ENCODE data around the gene CCR3.

CCR3 gene

DNA sequence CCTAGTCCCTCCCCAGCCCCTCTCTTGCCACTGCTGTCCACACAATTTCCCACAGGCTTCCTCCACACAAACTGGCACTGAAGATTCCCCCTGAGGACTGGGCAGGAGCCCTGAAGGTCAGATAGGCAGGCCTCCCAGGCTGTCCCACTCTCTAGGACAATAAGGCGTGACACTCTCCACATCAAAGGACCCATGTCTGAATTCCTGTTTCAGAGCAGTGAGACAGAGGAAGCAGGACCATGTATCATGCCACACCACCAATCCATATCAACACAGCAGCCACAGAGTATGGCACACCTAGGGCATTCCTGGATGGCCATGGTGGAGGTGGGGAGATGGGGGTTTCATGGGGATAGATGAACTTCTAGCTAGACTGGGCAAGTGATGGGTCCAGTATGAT lies 20.3 kb upstream of the CCR3 start:
- DNase-seq: no peak

DNA sequence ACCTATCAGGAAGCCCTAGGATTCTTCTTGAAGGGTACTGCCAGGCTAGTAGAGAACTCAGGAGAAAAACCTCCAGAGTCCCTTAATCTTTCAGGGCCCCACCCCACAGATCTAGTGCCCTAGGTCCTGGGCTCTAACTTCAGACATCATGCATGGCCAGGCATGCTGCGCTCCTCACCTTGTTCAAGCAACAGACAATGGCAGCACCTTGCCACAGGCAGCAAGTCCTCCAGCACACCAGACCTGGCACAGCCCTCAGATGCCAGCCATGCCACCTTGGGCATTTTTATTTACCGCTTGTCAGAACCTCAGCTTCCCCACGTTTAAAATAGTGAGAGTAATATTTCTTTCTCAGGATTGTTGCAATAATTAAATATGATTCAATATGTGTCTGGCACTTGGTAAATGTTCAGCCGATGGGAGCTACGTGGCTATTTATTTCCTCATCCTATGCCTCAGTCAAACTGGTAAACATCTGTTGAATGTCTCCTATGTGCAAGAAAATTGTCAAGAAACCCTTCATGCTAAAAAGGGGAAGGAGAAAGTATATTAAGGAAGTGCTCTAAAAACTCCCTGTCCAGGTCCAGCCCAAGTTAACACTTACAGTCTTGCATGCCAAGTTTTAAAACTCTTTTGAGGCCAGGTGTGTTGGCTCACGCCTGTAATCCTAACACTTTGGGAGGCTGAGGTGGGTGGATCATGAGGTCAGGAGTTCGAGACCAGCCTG lies 19.7 kb upstream of the CCR3 start:
- DNase-seq: peak; percentile 65 to 89 (median 83)

DNA sequence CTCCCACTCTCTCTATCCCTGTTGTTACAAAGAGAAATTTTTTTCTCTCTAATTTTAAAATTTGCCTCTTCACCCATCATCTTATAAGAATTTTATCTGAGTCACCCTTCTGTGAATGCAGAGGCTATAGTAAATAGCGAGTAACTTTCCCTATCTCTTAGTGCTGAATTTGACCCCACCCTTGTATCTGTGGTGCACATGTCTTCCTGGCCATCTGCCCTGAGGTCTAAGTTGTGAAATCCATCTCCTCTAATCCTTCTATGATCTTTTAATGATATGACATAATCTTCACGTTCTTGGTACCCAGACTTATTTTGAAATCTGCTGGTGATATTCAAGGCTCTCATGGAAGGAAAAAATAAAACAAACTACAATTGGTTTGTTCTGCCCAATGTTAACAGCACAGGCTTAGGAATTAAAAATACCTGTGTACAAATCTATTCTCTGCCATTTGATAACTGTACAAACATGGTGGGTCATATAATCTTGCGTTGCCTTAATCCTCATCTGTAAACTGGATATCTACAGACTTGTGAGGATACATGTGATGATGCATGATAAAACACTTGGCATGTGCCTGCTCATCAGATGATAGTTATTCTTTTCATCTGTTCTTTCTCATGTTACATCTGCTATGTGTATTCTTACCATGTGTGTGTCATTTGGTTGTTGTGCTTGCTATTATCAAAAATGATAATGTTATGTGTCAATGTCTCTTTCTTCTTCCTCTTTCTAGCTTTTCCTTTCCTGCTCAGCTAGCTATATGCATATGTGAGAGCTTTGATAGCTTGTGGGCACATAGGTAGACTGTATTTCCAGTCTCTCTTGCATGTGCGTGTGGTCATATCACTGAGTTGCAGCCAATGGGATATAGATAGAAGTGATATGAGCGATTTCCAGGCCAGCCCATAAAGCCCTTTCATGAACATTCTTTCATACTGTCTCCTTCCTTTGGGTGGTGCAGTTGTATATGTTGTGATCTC lies 13.7 kb upstream of the CCR3 start:
- DNase-seq: peak in 1 of 3 donors; percentile 28

DNA sequence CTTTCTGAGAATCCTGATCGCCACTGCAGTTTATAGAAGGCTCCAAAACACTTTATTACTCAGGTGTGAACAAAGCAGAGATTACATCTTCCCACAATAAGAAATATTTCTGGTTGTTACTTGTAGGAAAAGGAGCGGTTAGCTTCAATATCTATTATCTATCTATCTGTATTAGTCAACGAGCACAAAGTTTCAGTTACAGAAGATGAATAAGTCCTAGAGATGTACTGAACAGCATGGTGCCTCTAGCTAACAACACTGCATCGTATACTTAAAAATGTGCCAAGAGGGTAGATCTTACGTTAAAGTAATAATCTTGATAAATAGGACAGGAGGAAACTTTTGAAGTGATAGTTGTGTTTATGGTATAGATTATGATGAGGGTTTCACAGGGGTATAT lies 10.9 kb upstream of the CCR3 start:
- no peak for DNase-seq

DNA sequence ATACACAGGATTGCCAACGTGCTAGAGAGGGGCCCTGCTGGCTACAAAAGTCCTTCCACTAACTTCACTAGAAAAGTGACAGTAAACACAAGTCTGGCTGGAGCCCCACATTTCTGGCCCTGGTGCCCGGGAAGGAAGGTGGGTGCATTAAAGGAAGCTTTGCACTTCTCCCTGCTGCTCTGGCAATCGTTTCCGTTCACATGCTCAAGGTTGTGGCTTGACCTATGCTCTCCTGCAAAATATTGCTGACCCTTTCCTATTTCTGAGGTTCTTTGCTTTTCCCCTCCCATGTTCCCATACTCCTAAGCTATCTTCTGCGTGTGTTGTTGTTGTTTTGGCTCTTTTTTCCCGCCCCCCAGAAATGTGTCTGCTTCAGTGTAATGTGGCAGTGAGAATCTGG lies 9.1 kb upstream of the CCR3 start:
- DNase-seq: no peak

DNA sequence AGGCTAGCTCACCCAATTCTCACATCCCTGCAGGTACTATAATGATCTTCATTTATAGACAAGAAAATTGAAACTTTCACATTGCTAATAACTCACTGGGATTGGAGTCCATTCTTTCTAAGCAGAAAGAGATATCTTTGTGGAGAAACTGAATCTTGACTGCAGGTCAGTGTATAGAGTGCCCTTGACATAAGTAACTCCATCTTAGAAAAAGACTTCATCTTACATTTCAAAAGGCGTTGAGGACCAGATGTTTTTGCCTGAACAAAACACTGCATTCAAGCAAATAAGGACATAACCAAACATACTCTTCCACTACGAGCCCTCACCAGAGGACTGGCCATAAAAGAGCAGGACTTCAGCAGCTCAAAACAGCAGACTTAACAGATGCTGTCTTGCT lies 6.8 kb upstream of the CCR3 start:
- no peak for DNase-seq

DNA sequence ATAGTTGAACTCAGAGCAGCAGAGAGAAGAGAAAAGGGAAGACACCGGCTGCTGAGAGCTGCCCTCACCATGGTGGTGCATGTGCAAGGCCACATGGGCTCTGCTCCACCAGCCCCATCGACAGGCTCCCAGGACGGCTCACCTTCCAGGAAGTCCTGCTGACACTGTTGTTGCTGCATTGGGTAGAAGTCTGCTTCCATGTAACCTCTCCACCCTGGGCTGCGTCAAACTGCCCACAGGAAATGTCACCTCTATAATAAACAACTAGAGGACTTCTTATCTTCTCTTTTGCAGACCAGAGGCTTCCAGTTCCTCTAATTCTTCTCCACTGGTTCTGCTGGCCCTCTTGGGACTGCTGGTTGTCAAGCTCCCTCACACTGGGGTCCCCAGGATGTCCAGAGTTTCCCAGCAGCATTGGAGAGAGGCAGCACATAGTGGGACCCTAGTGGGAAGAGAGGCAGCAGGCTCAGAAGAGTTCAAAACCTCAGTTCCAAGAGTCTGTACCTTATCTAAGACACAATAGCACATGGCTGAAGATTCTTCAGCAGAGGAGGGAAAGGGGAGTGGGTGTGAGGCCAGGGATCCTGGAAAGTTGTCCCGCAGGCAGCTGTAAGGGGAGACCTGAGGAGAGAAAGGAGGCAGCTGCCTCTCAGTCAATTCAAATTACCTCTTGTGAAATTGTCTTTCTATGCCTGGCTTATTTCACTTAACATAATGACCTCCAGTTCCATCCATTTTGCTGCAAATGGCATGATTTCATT lies 5.8 kb upstream of the CCR3 start:
- DNase-seq: no peak

DNA sequence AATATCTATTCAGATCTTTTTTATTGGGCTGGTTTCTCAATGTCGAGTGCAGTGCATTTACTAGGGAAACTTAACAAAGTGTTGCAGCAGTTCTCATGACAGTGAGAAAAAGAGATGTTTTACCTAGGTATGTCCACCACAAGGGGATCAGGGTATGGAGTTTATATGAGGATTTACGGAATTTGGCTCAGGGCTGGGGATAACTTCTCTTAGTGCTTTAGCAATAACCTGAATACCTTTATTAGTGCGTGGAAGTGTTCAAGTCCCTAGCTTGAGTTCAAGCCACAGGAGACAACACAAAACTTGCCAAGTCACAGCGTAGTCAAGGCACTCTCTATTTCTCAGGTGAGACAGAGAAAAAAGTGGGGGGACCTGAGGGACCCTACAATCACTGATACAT lies 3.9 kb upstream of the CCR3 start:
- DNase-seq: no peak

DNA sequence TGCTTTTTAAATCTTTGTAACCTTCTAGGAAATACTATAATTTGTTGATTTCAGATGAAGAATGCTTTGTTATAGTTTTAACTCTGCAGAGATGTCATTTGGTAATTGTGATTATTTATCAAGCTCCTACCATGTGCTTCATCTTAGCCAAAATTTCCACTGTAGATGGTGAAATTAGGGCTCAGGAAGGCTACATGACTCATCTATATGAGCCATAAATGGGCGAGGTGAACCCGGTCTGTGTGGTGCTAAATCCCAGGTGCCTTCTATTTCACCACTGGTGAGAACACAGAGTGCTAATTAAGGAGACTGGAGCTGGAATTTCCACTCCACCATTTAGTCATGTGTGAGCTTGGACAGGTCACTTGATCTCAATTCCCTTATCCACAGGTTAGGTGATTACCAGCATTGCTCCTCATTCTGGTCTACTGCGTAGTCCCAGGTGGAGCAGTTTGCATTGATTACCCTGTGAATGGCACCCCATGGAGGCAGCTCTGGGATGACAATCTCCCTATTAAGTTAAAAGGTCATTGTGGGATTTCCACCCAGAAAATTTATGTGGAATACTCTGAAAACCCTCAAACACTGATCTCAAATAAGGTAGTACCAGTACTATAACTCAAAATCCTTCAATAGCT lies 2.8 kb upstream of the CCR3 start:
- no peak for DNase-seq

DNA sequence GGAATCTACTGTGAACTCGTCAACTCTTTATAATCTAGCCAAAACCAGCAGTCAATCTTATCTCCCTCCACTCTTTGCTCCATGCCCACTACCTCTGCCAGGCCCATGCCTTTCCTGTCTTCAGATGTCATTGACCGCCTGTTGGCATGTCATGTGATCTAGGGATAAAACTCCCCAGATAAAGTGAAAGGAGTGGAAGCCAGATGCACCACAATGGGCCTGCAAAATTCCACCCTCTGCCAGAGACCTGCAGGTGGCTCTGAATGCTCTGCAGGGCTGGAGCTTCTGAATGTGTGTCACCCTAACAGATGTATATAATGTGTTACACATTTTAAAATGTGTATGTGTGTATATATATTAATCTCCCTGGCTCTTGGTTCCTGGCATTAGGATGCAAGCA lies 2.3 kb upstream of the CCR3 start:
- no peak for DNase-seq

DNA sequence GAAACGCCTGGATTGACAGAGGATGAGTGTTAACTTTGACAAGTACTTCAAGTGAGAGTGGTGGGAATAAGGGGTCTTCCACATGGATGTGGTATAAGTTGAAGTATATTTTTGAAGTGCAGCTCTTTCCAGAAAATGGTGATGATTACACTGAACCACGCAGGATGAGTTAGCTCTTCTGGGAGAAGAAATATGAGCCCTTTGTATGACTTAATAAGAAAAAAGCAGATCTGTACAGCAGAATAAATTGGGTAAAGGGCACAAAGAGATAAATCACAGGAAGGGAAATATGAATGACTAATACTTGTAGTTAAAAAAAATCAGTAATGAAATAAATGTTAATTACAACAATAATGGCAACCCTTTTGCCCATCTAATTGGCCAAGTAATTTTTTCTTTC lies 1.3 kb downstream of the CCR3 start:
- no peak for DNase-seq

DNA sequence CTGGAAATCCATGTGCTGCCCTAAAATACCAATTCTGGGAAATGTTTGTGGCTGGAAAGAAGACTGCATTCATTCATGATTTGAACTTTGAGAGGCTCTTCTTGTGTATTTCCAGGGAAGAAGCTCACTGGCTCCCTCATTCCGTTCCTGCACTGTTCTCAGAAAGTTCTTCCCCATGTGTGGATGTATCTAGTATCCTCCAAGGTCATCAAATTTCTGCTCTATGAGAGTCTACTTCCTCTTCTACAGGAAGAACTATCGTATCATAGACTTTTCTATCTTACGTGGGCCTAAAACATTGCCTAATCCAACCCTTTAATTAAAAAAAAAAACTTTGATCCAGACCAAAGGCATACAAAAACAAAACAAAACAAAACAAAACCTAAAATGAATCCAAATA lies 2.9 kb downstream of the CCR3 start:
- peak; percentile 44 to 69 (median 67) for DNase-seq

DNA sequence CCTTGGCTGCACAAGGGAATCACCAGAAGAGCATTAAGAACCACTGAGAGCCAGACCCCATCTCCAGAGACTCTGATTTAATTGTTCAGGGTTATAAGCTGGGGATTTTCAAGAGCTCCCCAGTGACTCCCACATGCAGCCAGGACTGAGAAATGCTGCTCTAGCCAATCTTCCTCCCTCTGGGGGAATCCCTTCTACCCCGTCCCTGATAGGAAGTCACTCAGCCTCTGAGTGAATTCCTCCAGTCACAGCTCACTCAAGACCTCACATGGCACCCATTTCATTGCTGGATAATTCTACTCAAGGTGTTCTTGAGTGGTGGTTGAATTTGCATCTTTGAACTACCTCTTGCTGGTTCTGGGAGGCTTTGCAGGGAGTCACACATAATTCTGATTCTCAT lies 10.7 kb downstream of the CCR3 start:
- DNase-seq: peak; percentile 82 to 85 (median 83)

DNA sequence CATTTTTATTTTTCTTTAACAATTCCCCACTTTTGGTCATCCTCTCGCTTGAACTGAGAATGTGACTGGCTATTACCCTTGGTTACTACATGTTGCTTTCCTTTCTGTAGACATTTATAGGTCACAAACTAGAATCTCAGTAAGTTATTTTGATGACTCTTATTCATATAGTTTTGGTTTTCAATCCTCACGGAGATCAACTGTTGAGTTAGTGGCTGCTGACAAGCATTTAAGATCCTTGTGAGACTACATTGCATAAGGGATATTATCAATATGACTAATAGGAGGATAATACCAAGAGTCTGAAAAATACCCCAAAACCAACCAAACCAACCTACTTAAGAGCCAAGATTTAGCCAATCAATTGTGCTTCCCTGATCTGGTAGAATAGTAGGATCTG lies 16.3 kb downstream of the CCR3 start:
- DNase-seq: no peak

DNA sequence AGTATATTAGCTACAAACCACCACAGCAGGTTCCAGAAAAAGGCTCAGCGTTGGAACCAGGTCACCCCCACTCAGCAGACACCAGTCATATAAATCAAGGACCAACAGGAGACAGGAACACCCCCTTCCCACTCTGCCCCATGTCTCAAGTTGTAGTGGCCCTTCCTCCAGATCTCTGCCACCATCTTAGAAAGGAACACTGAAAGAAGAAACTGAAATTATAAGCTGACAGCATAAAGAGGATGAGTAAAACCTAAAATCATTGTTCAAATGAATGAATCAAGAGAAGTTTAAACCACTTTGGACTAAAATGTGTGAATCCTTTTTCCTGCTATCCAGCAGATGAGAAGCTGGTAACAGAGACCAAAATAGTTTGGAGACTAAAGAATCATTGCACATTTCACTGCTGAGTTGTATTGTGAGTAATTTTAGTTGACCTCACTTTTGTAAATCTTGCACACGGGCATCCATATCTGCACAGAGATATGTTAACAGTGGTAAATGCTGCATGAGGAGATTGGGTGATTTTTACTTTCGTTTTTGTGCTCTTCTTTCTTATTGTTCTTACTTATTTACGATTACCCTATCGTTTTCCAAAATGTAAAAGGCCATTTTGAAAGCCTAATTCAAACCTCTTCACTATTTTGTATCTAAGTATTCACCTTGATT lies 19.8 kb downstream of the CCR3 start:
- no peak for DNase-seq

DNA sequence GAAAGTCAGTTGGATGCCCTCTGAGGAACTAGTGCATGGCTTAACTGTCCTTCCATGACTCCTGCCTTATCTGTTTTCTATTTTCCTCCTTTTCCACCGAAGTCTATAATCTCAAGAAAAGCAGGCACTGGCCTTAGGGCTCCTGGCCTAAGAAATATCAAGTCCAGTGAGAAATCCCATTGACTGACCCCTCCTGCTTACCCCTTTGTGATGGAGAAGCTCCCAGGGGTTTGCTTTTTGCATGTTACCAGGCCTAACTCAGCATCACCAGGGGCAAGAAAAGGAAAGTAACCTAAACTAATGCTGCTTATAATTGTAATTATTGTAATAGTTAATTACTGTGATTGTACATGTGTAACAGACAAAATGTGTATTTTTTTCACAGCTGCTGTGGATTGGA lies 21.7 kb downstream of the CCR3 start:
- no peak for DNase-seq

DNA sequence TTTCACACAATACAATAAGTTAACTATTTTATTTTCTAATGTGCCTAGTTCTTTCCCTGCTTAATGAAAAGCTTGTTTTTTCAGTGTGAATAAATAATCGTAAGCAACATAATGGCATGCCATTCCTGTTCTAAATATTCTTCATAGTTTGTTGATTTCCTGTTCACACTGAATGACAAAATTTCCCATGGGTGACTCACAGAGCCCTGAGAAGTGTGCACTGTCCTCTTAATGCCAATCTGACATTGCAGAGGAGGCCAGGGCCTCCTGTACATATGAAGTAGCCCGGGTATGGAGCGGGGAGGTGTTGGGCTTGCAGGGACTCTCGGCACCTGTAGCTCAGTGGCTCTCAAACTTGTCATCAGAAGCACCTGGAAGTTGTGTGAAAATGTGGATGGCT lies 24.3 kb downstream of the CCR3 start:
- peak; percentile 59 to 72 (median 65) for DNase-seq

DNA sequence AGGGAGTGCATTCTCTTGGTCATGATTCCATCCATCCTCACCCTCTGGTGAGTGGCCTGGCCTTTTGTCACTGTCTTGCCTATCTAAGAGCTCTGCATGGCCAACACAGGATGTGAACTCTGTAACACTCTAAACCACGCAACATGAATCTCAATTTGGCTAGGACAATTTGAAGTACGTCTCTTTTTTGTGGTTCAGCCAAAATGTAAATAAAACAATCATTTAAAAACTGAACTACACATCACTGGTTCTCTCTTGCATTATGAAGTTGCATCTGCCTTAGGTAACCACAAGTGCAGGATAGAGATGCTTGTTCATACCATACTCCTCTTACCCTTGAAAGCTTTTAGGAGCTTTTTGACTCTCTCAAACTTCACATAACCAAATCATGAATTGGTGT lies 27.3 kb downstream of the CCR3 start:
- no peak for DNase-seq

DNA sequence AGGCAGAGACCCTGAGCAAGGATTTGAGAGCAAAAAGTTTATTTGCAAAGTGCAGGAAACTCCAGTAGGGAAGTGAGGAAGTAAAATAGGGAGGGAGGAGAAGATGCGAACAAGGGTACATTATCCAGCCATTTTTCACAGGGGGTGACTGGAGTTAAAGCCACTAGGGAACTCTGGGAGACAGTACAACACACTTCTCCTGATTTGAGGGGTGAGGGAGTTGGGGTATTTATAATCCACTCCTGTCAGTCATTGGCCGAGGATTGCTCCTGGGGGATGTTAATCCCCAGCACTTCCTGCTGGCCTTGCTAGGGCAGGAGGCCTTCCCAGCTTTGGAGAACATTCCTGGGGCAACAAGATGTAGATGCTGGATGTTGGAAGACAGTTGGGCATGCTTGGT lies 28.2 kb downstream of the CCR3 start:
- no peak for DNase-seq

DNA sequence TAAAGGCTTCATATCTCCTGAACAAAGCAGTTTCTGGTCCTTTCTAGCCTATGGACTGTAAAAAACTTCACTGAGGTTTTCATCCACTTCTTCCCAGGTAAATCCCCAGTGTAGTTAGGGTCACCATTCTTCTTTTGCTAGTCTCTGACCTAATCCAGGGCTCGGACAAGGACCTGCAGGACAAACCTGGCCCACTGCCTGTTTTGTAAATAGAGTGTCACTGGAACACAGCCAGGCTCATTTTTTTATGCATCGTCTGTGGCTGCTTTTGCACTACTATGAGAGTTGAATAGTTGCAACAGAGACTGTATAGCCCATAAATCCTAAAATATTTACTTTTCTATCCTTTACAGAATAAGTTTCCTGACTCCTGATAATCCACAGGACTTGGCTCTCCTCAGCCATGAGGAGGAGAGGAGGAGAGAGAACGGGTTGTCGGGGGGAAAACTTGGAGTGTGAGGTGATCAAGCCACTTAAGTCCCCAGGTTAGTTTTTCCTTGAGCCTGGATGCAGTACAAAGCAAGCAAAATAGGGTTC lies 29.0 kb downstream of the CCR3 start:
- DNase-seq: no peak

DNA sequence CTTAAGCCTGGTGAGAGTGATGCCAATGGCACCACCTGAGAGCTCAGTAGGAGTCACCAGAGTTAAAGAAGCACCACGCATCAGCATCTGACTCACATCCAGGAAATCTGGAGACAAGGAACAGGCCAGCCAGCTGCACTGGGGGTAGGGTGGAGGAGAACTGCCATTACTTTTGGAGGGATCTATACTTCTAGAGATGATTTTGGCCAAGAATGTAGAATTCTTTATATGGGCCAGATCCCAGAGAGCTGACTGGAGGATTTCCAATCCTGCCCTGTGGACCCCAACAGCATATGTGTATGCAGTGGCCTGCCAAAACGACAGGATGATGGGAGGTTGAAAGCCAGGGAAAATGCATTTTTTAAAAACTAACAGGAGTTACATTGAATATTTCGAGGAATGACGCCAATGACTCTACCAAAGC lies 29.8 kb downstream of the CCR3 start:
- DNase-seq: peak in 2 of 3 donors; percentile 15 to 18

DNA sequence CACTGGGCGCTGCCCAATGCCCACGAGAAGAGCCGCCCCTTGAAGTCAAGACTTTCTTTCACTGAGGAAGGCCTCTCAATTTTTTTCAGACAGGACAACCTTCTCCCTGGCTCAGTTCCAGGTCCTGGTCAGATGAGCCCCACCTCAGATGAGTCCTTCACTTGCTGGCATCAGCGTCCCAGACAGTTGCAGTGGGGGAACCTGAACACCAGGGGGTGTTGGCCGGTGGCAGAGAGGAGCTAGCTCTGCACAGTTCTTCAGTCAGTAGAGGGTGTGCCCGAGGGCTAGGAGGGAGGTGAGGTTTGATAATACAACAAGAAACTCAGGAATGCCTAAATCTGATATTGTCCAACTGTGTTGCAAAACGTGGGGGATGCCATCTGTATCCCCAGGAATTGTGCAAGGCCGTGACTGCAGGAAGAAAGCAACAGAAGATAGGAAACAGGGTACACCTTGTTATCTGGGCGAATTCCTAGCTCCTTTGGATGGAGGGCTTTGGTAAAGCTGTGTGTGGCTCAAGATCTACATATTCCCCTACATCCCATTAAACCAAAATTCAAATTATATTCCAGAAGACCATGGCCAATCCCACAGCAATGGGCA lies 34.3 kb downstream of the CCR3 start:
- DNase-seq: peak; percentile 73 to 80 (median 74)

Data from suppressor macrophage treated with lipopolysaccharide for 1 hour (primary cell).